ENCODE data around the gene UBP1. TPM values are rescaled to one million over a fixed set of nuclear protein-coding genes. Genes with fewer than 3 reads are reported as not detected.
"Not testable (repeated sequence)": the region's sequence is repeated elsewhere in the genome, so short reads cannot be mapped to it uniquely, and the experiment has no call there.

Gene UBP1
- total RNA-seq, 1 donor from 2014 or later: 71.6 TPM

DNA sequence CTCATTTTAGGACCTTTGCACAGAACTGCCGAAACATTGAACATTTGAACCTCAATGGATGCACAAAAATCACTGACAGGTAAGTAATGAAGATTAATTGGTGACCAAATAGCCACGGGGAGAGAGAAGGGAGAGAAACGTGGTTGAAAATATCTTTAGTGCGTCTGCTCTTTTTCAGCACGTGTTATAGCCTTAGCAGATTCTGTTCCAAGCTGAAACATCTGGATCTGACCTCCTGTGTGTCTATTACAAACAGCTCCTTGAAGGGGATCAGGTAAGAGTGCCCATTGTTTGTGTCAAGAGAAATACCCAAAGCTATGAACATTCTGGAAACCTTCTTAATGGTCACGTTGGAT, 67.1 kb downstream of the UBP1 start:
- Mint-ChIP-seq H3K36me3 (ENCODE audit: low read depth) (no peaks in the 10 kb centered on the region), H3K27ac (no peak overlapping the region), H3K4me3 (no peak overlapping the region), H3K9me3 (no peaks in the 10 kb centered on the region), H3K27me3 (ENCODE audit: insufficient read depth) (peaks cover 5% of the 10 kb centered on the region), H3K4me1 (ENCODE audit: low read depth) (peaks cover 8% of the 10 kb centered on the region)
- intact Hi-C loops (cut with micrococcal nuclease): loop anchor here (1.0 to 2.0 kb wide), 4 partner anchors 298 to 640 kb away; no protein-coding TSS in a partner anchor
- DNase-seq (ENCODE audit: low spot score): no peak

- H3K27me3 Mint-ChIP-seq (ENCODE audit: insufficient read depth): peaks cover 5% of the 10 kb centered on the region
- DNase-seq (ENCODE audit: low spot score): peak; percentile 12
- no peak overlapping the region for H3K4me3 Mint-ChIP-seq
- intact Hi-C loops (cut with micrococcal nuclease): loop anchor here (1.0 to 2.0 kb wide), 5 partner anchors 241 to 640 kb away; no protein-coding TSS in a partner anchor
- no peak overlapping the region for H3K27ac Mint-ChIP-seq
- peaks cover 8% of the 10 kb centered on the region for H3K4me1 Mint-ChIP-seq (ENCODE audit: low read depth)
- no peaks in the 10 kb centered on the region for H3K36me3 Mint-ChIP-seq (ENCODE audit: low read depth)
- no peaks in the 10 kb centered on the region for H3K9me3 Mint-ChIP-seq
Measured at GRCh38 chr3:33372218-33373081, 67.8 kb downstream of the UBP1 start.

DNA sequence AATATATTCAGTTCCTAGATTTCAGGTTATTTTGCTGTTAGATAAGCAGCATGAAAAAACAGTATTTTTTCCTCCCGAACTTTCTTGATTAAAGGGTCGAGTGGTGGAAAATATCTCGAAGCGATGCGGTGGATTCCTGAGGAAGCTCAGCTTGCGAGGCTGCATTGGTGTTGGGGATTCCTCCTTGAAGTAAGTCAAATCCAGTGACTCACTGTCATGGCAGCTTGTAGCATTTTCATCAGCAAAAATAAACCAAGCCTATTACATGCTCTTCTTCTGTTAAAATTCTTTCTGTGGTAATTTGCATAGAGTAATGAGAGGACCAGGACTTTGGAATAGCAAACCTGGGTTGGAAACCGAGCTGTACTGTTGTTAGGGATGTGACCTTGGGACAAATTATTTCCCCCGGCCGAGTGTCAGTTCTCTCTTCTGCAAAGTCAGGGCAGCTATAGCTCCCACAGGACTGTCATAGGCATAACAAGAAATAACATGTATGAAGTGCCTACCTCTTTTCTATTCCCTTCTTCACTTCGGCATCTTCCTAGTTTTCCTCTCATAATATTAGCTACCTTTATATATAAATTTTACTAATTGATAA, 75.6 kb downstream of the UBP1 start:
- no peak overlapping the region for H3K27ac Mint-ChIP-seq
- H3K4me3 Mint-ChIP-seq: no peak overlapping the region
- no peaks in the 10 kb centered on the region for H3K36me3 Mint-ChIP-seq (ENCODE audit: low read depth)
- no peaks in the 10 kb centered on the region for H3K4me1 Mint-ChIP-seq (ENCODE audit: low read depth)
- intact Hi-C loops (cut with micrococcal nuclease): no loop called here
- no peaks in the 10 kb centered on the region for H3K9me3 Mint-ChIP-seq
- DNase-seq (ENCODE audit: low spot score): no peak
- H3K27me3 Mint-ChIP-seq (ENCODE audit: insufficient read depth): peaks cover 13% of the 10 kb centered on the region

GRCh38 chr3:33364060-33364459, 76.1 kb downstream of the UBP1 start:
- H3K27me3 Mint-ChIP-seq (ENCODE audit: insufficient read depth): peaks cover 16% of the 10 kb centered on the region
- H3K9me3 Mint-ChIP-seq: no peaks in the 10 kb centered on the region
- intact Hi-C loops (cut with micrococcal nuclease): no loop called here
- H3K4me1 Mint-ChIP-seq (ENCODE audit: low read depth): no peaks in the 10 kb centered on the region
- H3K36me3 Mint-ChIP-seq (ENCODE audit: low read depth): no peaks in the 10 kb centered on the region
- no peak overlapping the region for H3K27ac Mint-ChIP-seq
- no peak overlapping the region for H3K4me3 Mint-ChIP-seq
- no peak for DNase-seq (ENCODE audit: low spot score)

GRCh38 chr3:33363113-33363800, 76.9 kb downstream of the UBP1 start:
- H3K9me3 Mint-ChIP-seq: no peaks in the 10 kb centered on the region
- intact Hi-C loops (cut with micrococcal nuclease): no loop called here
- H3K4me3 Mint-ChIP-seq: no peak overlapping the region
- no peak for DNase-seq (ENCODE audit: low spot score)
- no peaks in the 10 kb centered on the region for H3K4me1 Mint-ChIP-seq (ENCODE audit: low read depth)
- H3K27me3 Mint-ChIP-seq (ENCODE audit: insufficient read depth): peaks cover 20% of the 10 kb centered on the region
- no peaks in the 10 kb centered on the region for H3K36me3 Mint-ChIP-seq (ENCODE audit: low read depth)
- no peak overlapping the region for H3K27ac Mint-ChIP-seq

GRCh38 chr3:33360136-33360825, 79.9 kb downstream of the UBP1 start:
- intact Hi-C loops (cut with micrococcal nuclease): no loop called here

DNA sequence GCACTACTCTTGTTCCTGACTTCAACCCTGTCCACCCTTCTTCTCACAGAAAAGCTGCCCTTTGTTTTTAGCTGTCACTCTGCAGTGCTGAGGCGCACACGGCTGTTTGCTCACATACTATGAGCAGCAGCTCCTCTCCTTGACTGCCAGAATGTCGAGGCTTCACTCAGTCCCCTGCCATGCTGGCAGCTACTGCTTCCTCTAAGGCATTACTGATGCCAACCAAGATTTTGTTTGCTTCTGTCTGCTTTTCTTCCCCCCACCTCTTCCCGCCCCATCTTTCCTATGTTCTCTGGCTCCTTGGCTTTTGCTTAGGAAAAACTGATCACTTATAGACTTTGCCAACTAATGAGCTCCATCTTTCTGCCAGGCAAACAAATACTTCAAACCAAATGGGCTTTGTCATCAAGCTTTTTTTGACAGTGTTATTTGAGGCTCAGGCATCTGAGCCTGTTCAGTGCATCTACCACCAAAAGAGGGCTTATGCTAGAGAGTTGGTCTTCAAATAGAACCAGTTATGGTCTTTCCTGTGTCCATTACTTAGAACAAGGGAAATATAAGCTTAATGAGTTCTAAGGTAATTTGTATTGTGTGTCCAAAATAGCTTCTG, 81.9 kb downstream of the UBP1 start:
- H3K9me3 Mint-ChIP-seq: no peaks in the 10 kb centered on the region
- no peak overlapping the region for H3K4me3 Mint-ChIP-seq
- peaks cover 25% of the 10 kb centered on the region for H3K27me3 Mint-ChIP-seq (ENCODE audit: insufficient read depth)
- intact Hi-C loops (cut with micrococcal nuclease): no loop called here
- H3K4me1 Mint-ChIP-seq (ENCODE audit: low read depth): no peaks in the 10 kb centered on the region
- H3K36me3 Mint-ChIP-seq (ENCODE audit: low read depth): no peaks in the 10 kb centered on the region
- no peak overlapping the region for H3K27ac Mint-ChIP-seq
- DNase-seq (ENCODE audit: low spot score): no peak

More at GRCh38 chr3:33360136-33360825, 79.9 kb downstream of the UBP1 start:
- peaks cover 25% of the 10 kb centered on the region for H3K27me3 Mint-ChIP-seq (ENCODE audit: insufficient read depth)
- no peak overlapping the region for H3K27ac Mint-ChIP-seq
- no peak for DNase-seq (ENCODE audit: low spot score)
- H3K9me3 Mint-ChIP-seq: no peaks in the 10 kb centered on the region
- no peaks in the 10 kb centered on the region for H3K36me3 Mint-ChIP-seq (ENCODE audit: low read depth)
- H3K4me1 Mint-ChIP-seq (ENCODE audit: low read depth): no peaks in the 10 kb centered on the region
- no peak overlapping the region for H3K4me3 Mint-ChIP-seq

DNA sequence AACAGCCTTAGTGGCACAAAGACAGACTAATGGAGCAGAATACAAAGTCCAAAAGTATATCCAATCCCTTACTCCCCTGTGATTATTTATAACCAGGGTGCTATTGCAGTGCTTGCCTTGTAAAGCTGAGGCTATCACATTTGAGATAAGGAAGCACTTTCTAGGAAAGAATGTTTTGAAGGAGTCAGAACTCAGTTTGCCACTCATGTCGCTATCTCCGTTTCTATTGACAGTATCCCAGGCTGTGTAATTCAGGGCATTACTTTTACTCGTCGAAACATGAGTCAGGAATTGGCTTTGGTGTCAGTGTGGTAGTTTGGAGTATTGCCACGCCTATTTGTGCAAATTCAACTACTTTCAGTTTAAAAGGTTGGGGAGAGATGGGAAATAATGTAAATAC, 84.6 kb downstream of the UBP1 start:
- Mint-ChIP-seq H3K4me3 (no peak overlapping the region), H3K4me1 (ENCODE audit: low read depth) (no peaks in the 10 kb centered on the region), H3K36me3 (ENCODE audit: low read depth) (no peaks in the 10 kb centered on the region), H3K27ac (no peak overlapping the region), H3K27me3 (ENCODE audit: insufficient read depth) (peaks cover 21% of the 10 kb centered on the region), H3K9me3 (no peaks in the 10 kb centered on the region)
- intact Hi-C loops (cut with micrococcal nuclease): no loop called here
- no peak for DNase-seq (ENCODE audit: low spot score)

GRCh38 chr3:33339758-33340157, 100.4 kb downstream of the UBP1 start:
- intact Hi-C loops (cut with micrococcal nuclease): no loop called here
- Mint-ChIP-seq H3K4me3 (no peak overlapping the region), H3K27me3 (ENCODE audit: insufficient read depth) (peaks cover 4% of the 10 kb centered on the region), H3K27ac (no peak overlapping the region), H3K36me3 (ENCODE audit: low read depth) (no peaks in the 10 kb centered on the region), H3K9me3 (no peaks in the 10 kb centered on the region), H3K4me1 (ENCODE audit: low read depth) (no peaks in the 10 kb centered on the region)
- no peak for DNase-seq (ENCODE audit: low spot score)

DNA sequence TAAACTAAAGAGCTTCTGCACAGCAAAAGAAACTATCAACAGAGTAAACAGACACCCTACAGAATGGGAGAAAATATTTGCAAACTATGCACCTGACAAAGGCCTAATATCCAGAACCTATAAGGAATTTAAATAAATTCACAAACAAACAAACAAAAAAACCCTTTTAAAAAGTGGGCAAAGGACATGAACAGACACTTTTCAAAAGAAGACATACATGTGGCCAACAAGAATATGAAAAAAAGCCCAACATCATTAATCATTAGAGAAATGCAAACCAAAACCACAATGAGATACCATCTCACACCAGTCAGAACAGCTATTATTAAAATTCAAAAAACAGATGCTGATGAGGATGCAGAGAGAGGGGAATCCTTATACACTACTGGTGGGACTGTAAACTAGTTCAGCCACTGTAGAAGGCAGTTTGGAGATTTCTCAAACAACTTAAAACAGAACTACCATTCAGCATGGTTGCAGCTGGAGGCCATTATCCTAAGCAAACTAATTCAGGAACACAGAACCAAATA, 101.2 kb downstream of the UBP1 start:
- H3K27ac Mint-ChIP-seq; DNase-seq (ENCODE audit: low spot score); H3K4me1 Mint-ChIP-seq (ENCODE audit: low read depth); H3K36me3 Mint-ChIP-seq (ENCODE audit: low read depth); intact Hi-C loops (cut with micrococcal nuclease); H3K4me3 Mint-ChIP-seq; H3K27me3 Mint-ChIP-seq (ENCODE audit: insufficient read depth); H3K9me3 Mint-ChIP-seq: not testable (repeated sequence)

All from activated T-helper 1 cell treated with anti-CD3 and anti-CD28 coated beads, Interleukin-12 subunit alpha, Interleukin-12 subunit beta, Interleukin-2, Interleukin-4 antibody, amounts not matched to agents 30 ng/mL and 10 ng/mL and 1 ng/mL, durations not matched to agents 14 hours and 24 hours and 36 hours (primary cell).